GM12891 (cell line): Measurements from ENCODE around the gene PRDM16.

Experiments used
- POLR2A ChIP-seq: IDR thresholded peaks from 2 replicates; pipeline ENCODE4 v1.6.1; 2011; ENCODE audit warnings: low read depth, low read length, control low read depth
- POLR2AphosphoS5 ChIP-seq: IDR thresholded peaks from 2 replicates; pipeline ENCODE4 v1.6.1; 2011; ENCODE audit warnings: low read depth, low read length, control low read depth
- SPI1 ChIP-seq: IDR thresholded peaks from 2 replicates; pipeline ENCODE4 v1.6.1; 2011; ENCODE audit warnings: low read depth, low read length, control low read depth
- TAF1 ChIP-seq: IDR thresholded peaks from 2 replicates; pipeline ENCODE4 v1.6.1; 2011; ENCODE audit warnings: low read depth, low read length, control low read depth

DNA sequence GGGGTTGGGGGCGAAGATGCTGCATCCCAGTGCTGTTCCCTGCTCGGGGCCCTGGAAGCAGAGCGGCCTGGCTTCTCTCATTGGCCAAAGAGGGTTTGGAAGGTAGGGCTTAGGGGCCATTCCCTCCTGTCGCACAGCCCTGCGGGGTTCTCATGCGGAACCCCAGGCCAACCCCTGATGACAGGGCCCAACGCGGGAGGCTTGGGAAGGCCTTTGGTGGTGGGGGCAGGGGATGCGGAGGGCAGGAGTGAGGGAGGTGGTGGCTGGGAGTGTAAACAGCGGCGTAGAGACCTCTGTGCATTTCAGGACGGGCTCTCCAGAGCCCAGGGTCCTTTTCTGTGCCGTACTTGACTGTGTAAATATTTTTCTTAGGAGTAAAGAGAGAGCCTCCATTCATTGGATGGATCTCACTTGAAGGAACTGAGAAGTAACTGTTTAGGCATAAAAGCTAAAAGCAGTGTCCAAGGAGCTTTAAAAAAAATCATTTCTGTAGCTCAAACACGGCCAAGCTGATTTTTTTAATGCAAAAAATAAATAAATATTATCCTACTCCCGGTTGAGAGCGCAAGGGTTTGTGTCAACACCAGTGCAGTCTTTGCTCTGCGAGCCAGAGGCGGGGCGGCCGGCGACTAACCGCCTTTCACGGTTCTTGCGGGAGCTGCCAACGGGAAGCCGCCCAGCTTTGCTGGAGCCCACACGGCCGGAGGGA is 169.1 kb downstream of the PRDM16 start:
- TF ChIP-seq SPI1 (no peak), POLR2A (no peak), POLR2AphosphoS5 (no peak), TAF1 (no peak)
